CD4-positive, CD25-positive, alpha-beta regulatory T cell (primary cell): ENCODE measurements around the gene TAF11L5. TPM values are rescaled to one million over a fixed set of nuclear protein-coding genes. Genes with fewer than 3 reads are reported as not detected.
"Not testable (repeated sequence)": the region's sequence is repeated elsewhere in the genome, so short reads cannot be mapped to it uniquely, and the experiment has no call there.

Experiments
- ATAC-seq, 2 donors: fragments of 150-1000 bp; cut with Tn5 transposase; one replicate each; pipeline ENCODE4 v1.10.0; 2021; ENCODE audit warnings: low read depth in 2 of 2, moderate number of reproducible peaks in 2 of 2, moderate library complexity in 1 of 2
- DNase-seq, 3 donors: peaks; one replicate each; pipeline versions ENCODE4 v3.0.0 to v3.0.0-alpha.2; 2012 to 2022; ENCODE audit warnings: mixed read lengths in 1 of 3
- H3K27ac ChIP-seq: one replicate; pipeline ENCODE4 v1.7.0; 2013; ENCODE audit warnings: mild to moderate bottlenecking, low read length; ENCODE audit not compliant: insufficient read depth, poor library complexity, severe bottlenecking
- H3K27me3 ChIP-seq: one replicate; pipeline ENCODE4 v1.7.0; 2013; ENCODE audit warnings: low read length; ENCODE audit not compliant: control insufficient read depth, insufficient read depth
- H3K36me3 ChIP-seq: one replicate; pipeline ENCODE4 v1.7.0; 2013; ENCODE audit warnings: mild to moderate bottlenecking, low read length, moderate library complexity; ENCODE audit not compliant: control insufficient read depth, insufficient read depth
- H3K4me1 ChIP-seq: 2 replicates; pipeline ENCODE4 v1.7.0; 2013; ENCODE audit warnings: mild to moderate bottlenecking, low read length; ENCODE audit not compliant: insufficient read depth, control insufficient read depth, poor library complexity, severe bottlenecking
- H3K4me3 ChIP-seq: one replicate; pipeline ENCODE4 v1.7.0; 2013; ENCODE audit warnings: low read depth, mild to moderate bottlenecking, low read length, moderate library complexity
- H3K9me3 ChIP-seq, 2 experiments: 1 replicate in 1 of 2; 2 replicates in 1 of 2; pipeline ENCODE4 v1.7.0; 2013; ENCODE audit warnings: low read length in 2 of 2, mild to moderate bottlenecking in 1 of 2, moderate library complexity in 1 of 2; ENCODE audit not compliant: control insufficient read depth in 2 of 2
- H3K27ac Mint-ChIP-seq, 3 donors: one replicate each; pipeline ENCODE4 v1.8.0; 2020 to 2022; ENCODE audit warnings: mild to moderate bottlenecking in 3 of 3, mixed read lengths in 3 of 3, moderate library complexity in 2 of 3
- H3K27me3 Mint-ChIP-seq: one replicate; pipeline ENCODE4 v1.8.0; 2022; ENCODE audit warnings: mild to moderate bottlenecking, mixed read lengths
- H3K36me3 Mint-ChIP-seq: one replicate; pipeline ENCODE4 v1.8.0; 2020; ENCODE audit warnings: mixed read lengths
- H3K4me1 Mint-ChIP-seq, 4 donors: one replicate each; pipeline ENCODE4 v1.8.0; 2020 to 2022; ENCODE audit warnings: mixed read lengths in 4 of 4, mild to moderate bottlenecking in 1 of 4
- H3K4me3 Mint-ChIP-seq, 4 donors: one replicate each; pipeline ENCODE4 v1.8.0; 2020 to 2022; ENCODE audit warnings: mild to moderate bottlenecking in 4 of 4, mixed read lengths in 4 of 4, moderate library complexity in 3 of 4
- H3K9me3 Mint-ChIP-seq, 7 donors: one replicate each; pipeline ENCODE4 v1.8.0; 2020 to 2022; ENCODE audit warnings: mixed read lengths in 7 of 7, mild to moderate bottlenecking in 3 of 7, moderate library complexity in 2 of 7
- polyA plus RNA-seq, 4 donors: library from polyadenylated mRNA; unstranded; fragments of 300-500 nt; fragmentation: Illumina TruSeq; gene quantifications; one replicate each; pipeline ENCODE4 v1.2.3, GENCODE V29; 2021
- total RNA-seq: library from RNA; stranded (reverse); gene quantifications from one replicate; pipeline ENCODE4 v1.2.3, GENCODE V29; 2022

The TAF11L5 gene
- total and polyA plus RNA-seq, 5 donors from 2014 or later: not detected

- not testable (repeated sequence) for H3K4me3 ChIP-seq, H3K27ac Mint-ChIP-seq, H3K9me3 Mint-ChIP-seq, H3K4me1 Mint-ChIP-seq, H3K27me3 ChIP-seq, H3K4me1 ChIP-seq, H3K9me3 ChIP-seq, H3K36me3 ChIP-seq, H3K27me3 Mint-ChIP-seq, H3K4me3 Mint-ChIP-seq, H3K36me3 Mint-ChIP-seq, H3K27ac ChIP-seq, ATAC-seq
- DNase-seq: peak in 1 of 3 donors; percentile 1
Observed at GRCh38 chr5:17526504-17526903, 1.5 kb downstream of the TAF11L5 start.

- not testable (repeated sequence) for H3K9me3 ChIP-seq, H3K27ac ChIP-seq, DNase-seq, ATAC-seq, H3K4me1 Mint-ChIP-seq, H3K36me3 ChIP-seq, H3K4me3 Mint-ChIP-seq, H3K27ac Mint-ChIP-seq, H3K9me3 Mint-ChIP-seq, H3K27me3 Mint-ChIP-seq, H3K4me3 ChIP-seq, H3K36me3 Mint-ChIP-seq, H3K27me3 ChIP-seq, H3K4me1 ChIP-seq
Observed at GRCh38 chr5:17528369-17528768, 3.3 kb downstream of the TAF11L5 start, which contains the start of gene TAF11L6. Gene TAF11L6, plus strand, starts transcription at chr5:17528669.

Other genes with a start within 250 kb of the TAF11L5 start
- gene TAF11L2, start 27.0 kb upstream of the TAF11L5 start, total RNA-seq: not detected
- not detected for gene TAF11L2, start 27.0 kb upstream of the TAF11L5 start, polyA plus RNA-seq
- gene TAF11L3, start 6.9 kb upstream of the TAF11L5 start, total RNA-seq: not detected
- not detected for gene TAF11L3, start 6.9 kb upstream of the TAF11L5 start, polyA plus RNA-seq
- gene TAF11L4, start 3.4 kb upstream of the TAF11L5 start, total RNA-seq: not detected
- gene TAF11L4, start 3.4 kb upstream of the TAF11L5 start, polyA plus RNA-seq: not detected
- gene TAF11L6, start 3.4 kb downstream of the TAF11L5 start, total RNA-seq: not detected
- gene TAF11L6, start 3.4 kb downstream of the TAF11L5 start, polyA plus RNA-seq: not detected
- gene TAF11L7, start 60.5 kb downstream of the TAF11L5 start, total RNA-seq: not detected
- gene TAF11L7, start 60.5 kb downstream of the TAF11L5 start, polyA plus RNA-seq: not detected
- not detected for gene TAF11L8, start 65.7 kb downstream of the TAF11L5 start, total RNA-seq
- not detected for gene TAF11L8, start 65.7 kb downstream of the TAF11L5 start, polyA plus RNA-seq
- not detected for gene TAF11L9, start 69.2 kb downstream of the TAF11L5 start, total RNA-seq
- gene TAF11L9, start 69.2 kb downstream of the TAF11L5 start, polyA plus RNA-seq: not detected
- gene TAF11L10, start 72.6 kb downstream of the TAF11L5 start, total RNA-seq: not detected
- not detected for gene TAF11L10, start 72.6 kb downstream of the TAF11L5 start, polyA plus RNA-seq
- gene TAF11L11, start 78.9 kb downstream of the TAF11L5 start, total RNA-seq: not detected
- not detected for gene TAF11L11, start 78.9 kb downstream of the TAF11L5 start, polyA plus RNA-seq
- not detected for gene TAF11L12, start 85.2 kb downstream of the TAF11L5 start, total RNA-seq
- not detected for gene TAF11L12, start 85.2 kb downstream of the TAF11L5 start, polyA plus RNA-seq
- not detected for gene TAF11L13, start 106.9 kb downstream of the TAF11L5 start, total RNA-seq
- gene TAF11L13, start 106.9 kb downstream of the TAF11L5 start, polyA plus RNA-seq: not detected
- not detected for gene TAF11L14, start 109.2 kb downstream of the TAF11L5 start, total RNA-seq
- gene TAF11L14, start 109.2 kb downstream of the TAF11L5 start, polyA plus RNA-seq: not detected